ENCODE measurements around the gene DOCK3.
A peak's percentile ranks its signal among the peaks of the same experiment; 100 is the strongest.
"Not testable (repeated sequence)": the region's sequence is repeated elsewhere in the genome, so short reads cannot be mapped to it uniquely, and the experiment has no call there.

The DOCK3 gene

DNA sequence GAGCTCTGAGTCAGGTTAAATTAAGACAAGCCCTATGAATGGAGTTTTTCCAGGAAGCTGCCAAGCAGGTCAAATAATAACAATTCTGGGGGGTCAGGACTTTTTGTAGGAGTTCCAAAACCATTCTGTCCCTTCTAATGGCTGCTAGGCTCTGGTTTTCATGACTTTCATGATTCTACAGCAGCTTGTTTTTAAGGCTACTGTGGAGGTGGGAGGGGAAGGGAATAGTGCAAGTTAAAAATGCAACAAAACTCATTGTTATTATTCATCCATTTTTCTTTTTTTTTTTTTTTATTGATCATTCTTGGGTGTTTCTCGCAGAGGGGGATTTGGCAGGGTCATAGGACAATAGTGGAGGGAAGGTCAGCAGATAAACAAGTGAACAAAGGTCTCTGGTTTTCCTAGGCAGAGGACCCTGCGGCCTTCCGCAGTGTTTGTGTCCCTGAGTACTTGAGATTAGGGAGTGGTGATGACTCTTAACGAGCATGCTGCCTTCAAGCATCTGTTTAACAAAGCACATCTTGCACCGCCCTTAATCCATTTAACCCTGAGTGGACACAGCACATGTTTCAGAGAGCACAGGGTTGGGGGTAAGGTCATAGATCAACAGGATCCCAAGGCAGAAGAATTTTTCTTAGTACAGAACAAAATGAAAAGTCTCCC is 633.3 kb downstream of the DOCK3 start:
- DNase-seq (ENCODE audit: low read depth) = not testable (repeated sequence)

DNA sequence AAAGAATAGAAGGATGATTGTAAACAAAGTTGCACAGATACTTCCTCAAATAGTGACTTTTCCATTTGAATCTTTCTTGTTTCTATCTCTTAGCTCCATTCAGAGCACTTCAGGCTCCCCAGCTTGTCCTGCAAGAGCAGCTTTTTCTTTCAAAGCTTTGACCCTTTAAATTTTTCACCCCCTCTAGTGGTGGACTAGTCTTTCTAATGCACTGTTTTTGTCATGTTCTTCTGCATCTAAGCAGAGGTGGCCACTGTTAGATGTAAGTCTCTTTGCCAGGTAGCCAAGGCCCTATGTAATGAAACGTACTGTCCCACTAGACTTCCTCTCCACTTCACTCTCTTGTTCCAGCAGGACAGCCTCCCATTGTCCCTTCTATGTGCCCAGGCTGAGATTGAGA is 636.3 kb downstream of the DOCK3 start:
- no peak for DNase-seq (ENCODE audit: low read depth)

DNA sequence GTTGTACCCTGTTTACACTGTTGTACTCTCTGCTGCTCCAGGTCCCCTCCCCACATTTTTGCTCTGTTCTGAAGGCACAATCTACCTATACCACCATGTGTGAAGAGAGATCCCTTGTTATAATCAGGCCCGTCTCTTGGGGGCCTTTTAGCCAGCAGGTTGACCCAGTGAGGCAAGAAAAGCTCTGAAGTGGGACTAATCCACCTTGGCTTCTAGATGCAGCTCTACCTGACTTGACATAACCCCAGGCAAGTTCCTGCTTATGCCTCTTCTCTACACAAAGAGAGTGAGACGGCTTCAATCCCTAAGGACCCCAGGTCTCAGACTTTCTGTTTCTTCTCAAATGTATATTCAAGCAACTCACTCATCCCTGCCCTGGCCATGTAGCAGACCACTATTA is 653.5 kb downstream of the DOCK3 start:
- DNase-seq (ENCODE audit: low read depth) = no peak

DNA sequence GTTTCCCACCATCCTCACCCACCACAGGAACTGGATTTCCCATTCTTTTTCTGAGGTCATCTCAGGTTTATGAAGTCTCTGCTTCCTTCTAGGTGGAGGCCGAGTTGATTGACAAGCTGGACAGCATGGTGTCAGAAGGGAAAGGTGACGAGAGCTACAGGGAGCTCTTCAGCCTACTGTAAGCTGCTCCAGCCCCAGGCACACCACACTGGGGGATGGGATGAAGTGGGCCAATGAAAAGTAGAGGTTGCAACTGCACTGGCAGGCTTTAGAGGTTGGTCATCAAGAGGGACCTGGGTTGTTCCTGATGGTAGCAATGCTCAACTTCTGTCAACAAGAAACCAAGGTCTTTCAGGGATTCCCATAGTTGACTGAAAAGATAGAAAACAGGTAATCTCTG is 655.3 kb downstream of the DOCK3 start:
- DNase-seq (ENCODE audit: low read depth) = no peak

DNA sequence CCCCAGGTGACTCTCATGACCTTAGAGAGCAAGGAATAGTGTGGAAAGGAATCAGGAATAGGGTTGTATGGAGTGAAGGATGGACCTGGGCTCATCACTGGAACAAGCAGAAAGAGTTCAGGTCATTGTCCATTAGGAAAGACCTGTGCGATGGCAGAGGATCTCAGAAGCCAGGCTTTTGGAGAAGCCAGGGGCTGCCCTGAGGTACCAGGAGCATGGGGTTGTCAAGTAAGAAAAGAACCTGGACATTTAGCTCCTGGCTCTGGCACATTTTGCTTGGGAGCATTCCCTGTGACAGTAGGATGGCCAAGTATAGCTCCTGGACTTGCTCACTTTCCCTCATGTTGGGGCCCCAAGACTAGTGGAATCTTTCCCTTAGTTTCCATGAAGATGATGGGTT is 657.4 kb downstream of the DOCK3 start:
- DNase-seq (ENCODE audit: low read depth) = no peak

DNA sequence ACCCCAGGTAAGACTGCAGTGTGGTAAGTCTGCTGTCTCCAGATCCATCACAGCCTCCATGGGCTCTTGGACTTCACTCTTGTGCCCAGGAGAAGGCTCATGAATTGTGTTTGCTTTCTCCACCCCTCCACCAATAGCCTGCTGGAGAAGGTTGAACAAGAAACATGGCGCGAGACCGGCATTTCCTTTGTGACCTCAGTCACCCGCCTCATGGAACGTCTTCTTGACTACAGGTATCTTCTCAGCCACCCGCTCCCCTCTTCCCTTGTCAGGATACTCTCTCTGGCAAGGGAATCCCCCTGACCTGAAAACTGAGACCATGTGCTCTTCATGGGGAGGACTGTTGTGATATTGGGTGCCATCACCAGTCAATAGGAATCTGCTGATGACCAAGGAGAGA is 658.3 kb downstream of the DOCK3 start:
- no peak for DNase-seq (ENCODE audit: low read depth)

DNA sequence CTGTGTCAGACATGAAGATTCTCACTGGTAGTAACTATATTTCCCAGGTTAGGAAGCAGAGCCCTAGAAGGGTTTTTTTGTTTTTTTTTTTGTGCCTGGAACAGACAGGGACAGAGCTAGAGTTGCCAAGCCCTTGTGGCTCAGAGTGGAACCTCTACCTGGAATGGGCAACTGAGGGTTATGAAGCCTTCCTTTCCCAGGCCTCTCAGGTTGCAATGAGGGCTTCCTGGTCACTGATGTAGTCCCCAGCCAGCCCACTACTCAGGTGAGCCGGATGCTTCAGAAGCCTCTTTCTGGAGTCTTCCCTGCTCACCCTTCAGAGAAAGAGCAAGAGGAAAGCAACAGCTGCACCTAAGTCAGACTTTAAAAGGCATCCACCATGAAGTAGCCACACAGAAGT is 661.5 kb downstream of the DOCK3 start:
- DNase-seq (ENCODE audit: low read depth) = no peak

DNA sequence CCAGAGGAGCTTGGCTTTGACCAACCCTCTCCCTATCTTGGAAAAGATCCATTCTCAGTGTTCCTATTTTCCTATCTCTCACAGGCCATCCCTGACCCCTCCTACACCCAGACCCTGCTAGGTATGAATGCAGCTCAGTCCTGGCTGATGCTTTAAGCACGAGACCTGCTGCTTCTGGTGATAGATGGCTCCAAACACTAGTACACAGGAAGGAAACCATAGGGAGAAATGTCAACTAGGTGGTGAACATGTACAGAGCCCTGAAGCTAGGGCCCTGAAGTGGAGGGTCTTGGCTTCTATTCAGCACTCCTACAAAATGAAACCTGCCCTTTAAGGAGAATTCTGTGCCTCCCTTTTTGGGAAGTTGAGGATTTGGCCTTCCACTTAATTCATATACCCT is 662.9 kb downstream of the DOCK3 start:
- DNase-seq (ENCODE audit: low read depth) = no peak

DNA sequence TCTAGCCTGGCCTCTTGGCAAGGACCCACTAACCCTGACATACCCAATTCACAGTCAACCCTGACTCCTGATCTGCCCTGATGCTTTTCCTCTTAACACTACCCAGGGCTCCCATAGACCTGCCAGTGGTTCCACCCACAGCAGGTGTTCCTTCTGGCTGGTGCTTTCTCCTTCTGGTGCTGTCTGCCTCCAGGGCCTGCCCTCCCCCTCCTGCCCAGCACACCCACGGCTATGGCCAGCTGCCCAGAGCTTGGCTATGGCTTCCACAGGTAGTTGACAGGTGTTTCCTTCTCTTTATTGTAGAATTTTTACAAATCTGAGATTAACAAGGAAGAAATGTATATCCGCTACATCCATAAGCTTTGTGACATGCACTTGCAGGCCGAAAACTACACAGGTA is 663.9 kb downstream of the DOCK3 start:
- no peak for DNase-seq (ENCODE audit: low read depth)

DNA sequence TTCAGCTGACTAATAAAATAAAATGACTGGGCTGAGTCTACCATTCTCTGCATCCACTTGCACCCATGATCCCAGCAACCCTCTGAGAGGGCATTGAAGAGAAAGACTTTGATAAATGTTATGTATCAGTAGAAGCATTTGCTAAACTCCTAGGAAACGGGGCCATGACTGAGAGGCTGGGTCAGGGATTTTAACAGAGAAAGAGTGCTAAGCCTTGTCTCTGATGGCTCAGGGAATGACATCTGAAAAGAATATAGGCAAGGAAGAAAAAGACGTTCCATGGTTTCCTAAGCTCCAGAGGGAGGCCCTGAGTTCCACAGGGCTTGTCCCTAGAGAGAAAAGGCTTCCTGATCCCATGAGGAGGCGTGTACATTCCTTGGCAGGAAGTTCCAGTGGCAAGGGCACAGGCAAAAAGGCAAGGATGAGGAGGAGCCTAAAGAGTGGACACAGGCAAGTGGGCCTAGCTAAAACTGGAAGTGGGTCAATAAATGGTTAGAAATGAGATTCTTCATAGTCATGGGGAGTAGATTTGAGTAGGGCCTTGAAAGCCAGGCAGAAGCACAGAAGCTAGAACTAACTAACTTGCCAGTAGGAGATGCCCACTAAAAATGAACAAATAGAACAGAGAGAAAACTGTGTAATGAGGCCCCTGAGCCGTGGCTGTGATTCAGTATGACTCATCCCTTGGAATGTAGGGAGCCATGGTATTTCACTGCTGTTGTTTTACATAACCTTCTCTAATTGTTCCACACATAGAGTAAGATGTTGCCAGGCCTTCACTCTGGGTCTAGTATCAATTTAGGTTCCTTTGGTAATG is 665.5 kb downstream of the DOCK3 start:
- DNase-seq (ENCODE audit: low read depth) = peak; percentile 95

DNA sequence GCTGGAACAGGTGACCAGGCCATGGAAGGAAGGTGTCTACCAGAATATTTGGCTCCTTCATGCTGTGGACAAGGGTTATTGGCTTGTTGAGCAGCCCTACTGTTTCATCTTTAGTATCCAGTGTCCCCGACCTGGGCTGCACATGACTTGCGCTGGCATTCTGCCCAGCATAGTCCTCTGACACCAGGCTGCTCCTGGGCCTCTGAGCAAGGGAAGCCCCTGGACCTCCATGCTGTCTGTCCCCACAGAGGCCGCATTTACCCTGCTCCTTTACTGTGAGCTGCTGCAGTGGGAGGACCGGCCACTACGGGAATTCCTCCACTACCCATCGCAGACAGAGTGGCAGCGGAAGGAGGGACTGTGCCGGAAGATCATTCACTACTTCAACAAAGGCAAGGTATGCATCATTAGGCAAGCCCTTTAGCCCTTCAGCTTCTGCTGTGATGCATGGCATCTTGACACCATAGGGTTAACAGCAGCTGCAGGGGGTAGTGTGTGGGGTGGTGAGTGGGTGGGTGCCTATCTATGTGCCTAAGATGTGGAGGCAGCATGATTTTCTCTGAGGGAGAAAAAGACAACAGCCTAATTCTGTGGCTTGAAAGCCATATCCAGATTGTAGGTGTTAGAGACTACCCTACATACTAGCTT is 666.4 kb downstream of the DOCK3 start:
- DNase-seq (ENCODE audit: low read depth) = no peak

DNA sequence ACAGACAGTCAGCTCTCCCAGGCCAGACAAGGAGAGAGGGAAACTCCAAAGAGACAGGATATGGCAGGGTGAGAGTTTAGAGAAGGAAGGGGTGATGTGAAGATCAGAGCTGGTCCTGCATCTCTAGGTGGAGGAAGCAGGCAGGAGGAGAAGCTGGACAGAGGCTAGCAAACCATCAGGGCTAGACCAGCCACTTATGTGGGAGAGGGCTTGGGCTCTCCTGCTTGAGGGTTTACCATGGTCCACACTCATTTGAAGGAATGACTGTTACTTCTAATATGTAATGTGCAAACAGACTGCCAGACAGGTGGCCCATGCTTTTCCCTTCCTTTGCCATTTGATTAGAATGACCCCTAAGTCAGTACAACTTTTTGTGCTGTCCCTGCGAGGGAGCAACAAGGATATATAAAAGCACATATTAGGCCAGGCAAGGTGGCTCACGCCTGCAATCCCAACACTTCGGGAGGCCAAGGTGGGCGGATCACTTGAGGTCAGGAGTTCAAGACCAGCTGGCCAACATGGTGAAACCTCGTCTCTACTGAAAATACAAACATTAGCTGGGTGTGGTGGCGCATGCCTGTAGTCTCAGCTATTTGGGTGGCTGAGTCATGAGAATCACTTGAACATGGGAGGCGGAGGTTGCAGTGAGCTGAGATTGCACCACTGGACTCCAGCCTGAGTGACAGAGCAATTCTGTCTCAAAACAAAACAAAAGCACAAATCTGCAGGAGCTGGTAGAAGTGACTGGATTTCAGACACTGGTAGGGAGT is 669.4 kb downstream of the DOCK3 start:
- peak; percentile 47 for DNase-seq (ENCODE audit: low read depth)

DNA sequence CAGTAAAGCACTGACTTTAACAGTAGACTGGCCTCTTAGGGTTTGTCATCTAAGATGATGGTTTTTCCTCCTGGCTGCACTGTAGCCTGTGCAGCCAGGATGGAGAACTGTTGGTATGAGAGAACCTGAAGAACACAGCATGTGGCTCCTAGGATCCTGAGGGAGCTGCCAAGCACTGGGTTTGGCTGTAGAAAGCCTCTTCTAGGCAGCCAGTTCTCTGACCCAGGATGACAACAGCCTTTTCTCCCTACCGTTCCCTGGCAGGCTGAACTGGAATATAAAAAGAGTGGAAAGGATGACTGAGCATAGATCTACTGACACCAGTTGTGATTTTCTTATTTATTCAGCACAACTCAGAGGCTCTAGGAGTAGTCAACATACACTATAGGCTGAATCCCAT is 676.0 kb downstream of the DOCK3 start:
- DNase-seq (ENCODE audit: low read depth) = no peak

DNA sequence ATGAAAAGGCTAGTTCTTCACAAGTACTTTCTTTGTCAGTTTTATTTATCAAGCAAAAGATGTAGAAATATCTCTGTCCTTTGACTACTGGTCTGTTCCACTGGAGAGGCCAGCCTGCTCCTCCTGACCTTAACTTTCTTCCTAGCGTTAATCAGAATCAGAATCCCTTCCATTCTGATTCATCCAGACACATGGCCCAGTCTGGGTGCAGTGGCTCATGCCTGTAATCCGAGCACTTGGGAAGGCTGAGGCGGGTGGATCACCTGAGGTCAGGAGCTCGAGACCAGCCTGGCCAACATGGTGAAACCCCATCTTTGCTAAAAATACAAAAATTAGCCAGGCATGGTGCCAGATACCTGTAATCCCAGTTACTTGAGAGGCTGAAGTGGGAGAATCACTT is 678.4 kb downstream of the DOCK3 start:
- no peak for DNase-seq (ENCODE audit: low read depth)

DNA sequence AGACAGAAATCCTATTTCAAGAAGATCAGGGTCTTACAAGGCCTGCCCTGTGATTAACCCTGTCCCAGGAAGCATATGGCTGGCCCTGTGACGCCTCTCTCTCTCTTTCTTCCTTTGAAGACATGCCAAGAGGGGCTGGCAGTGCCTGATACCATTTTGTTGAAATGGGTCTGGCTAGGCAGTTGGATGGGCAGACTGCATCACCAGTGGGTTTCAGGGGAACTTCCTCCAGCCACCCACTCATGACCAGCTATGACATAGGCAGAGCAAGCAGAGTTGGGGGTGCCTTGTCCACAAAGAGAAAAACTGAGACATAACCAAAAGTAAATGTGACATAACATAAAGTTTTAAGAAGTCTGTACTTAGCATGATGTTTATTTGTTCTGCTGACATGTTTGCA is 679.0 kb downstream of the DOCK3 start:
- DNase-seq (ENCODE audit: low read depth) = no peak

DNA sequence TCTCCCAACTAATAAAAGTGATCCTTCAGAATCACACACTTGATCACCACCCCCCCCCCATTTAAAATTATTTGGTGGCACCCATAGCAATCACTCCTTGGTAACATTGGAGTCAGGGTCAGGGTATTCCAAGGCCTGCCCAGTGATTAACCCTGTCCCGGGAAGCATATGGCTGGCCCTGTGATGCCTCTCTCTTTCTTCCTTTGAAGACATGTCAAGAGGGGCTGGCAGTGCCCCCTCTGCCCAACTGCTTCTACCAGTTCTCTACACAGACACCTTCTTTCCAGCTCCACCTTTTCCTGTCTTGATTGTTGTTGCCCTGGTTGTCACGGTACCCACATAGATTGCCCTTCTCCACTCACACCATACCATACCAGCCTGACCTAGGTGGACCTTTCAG is 679.4 kb downstream of the DOCK3 start:
- DNase-seq (ENCODE audit: low read depth) = no peak

DNA sequence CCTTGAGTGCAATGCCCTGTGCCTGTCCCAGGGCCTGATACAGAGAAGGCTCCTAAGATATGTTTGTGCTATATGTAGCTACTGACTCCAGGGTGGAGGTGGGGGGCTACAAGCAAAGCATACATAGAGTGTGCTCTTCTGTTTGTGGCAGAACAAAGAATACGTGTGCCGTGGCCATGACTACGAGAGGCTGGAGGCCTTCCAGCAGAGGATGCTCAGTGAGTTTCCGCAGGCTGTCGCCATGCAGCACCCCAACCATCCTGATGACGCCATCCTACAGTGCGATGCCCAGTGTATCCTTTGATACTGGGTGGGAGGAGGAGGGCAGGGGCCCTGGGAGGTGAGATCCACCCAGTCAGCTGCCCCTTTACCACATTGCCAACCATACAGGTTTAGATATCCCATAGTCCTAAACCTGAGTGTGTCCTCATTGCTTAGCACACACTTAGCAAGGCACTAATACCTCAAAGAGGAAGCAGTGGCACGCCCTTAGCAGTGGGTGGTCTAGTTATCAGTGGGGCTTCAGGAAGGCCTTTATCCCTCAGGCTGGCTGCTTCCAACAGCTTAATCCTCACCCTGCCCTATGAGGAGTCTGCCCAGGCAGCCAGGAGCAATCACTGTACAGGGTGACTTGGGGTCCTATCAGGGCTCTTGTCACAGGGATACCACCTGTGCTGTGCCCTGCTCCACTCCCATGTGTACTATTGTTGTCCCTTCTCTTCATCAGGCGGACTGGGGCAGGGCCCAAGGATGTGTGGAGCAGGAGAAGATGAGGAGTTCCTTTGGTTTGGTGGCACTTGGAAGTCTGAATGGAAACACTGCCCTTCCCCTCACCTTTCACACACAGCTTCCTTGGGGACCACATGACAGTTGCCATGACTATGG is 680.2 kb downstream of the DOCK3 start:
- no peak for DNase-seq (ENCODE audit: low read depth)

DNA sequence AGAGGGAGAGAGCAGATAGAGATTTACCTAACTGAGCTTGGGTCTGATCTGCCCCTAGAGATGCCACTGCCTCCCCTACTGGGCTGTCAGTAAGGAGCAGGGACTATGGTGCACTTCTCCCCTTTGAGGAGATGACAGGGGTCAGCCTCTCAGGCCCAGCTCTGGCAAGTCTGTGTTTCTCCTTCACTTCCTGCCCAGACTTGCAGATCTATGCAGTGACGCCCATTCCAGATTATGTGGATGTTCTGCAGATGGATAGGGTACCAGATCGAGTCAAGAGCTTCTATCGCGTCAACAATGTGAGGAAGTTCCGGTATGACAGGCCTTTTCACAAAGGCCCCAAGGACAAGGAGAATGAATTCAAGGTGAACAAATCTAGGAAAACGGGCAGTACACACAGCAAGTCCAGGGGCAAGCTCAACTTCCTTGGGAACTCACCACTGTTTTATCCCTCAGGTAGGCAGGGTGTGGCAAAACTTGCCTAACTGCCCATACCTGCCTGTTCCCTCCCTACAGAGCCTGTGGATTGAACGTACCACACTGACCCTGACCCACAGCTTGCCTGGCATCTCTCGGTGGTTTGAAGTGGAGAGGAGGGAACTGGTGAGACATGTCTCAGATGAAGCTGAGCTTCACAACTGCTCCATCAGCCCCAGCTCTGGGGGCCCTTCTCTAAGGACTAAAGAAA is 681.3 kb downstream of the DOCK3 start:
- DNase-seq (ENCODE audit: low read depth) = no peak

DNA sequence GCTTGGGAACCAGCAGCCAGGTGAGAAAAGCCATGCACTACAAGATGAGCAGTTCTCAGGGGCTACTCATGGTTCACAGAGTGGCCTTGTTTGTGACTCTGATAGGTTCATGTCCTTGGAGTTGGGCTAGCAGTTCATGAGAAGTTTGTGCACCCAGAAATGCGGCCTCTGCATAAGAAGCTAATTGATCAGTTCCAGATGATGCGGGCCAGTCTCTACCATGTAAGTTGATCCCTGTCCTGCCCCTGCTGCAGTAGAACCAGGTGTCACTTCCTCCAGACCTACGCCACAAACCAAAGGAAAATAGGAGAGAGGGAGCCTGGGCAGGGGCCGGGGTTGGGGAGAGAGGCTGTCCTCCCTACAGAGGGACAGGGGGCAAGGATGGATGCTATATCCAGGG is 683.1 kb downstream of the DOCK3 start:
- no peak for DNase-seq (ENCODE audit: low read depth)

DNA sequence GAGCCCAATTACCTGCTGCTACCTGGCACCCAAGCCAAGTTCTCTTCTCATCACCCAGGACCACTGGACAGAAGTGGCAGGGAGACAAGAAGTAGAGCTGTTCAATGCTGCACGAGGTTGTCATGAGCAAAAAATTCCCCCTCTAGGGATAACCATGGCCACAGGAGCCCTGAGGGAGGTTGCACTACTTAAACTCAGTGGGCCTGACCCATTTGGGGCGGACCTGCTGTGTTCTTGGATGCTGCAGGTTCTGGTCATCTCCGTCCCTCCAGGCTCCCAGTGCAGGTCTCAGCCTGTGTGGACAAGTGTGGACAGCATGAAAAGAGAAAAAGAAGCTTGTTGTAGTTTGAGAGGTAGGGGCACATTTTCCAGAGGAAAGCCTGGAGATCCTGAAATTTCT is 684.3 kb downstream of the DOCK3 start:
- no peak for DNase-seq (ENCODE audit: low read depth)

DNA sequence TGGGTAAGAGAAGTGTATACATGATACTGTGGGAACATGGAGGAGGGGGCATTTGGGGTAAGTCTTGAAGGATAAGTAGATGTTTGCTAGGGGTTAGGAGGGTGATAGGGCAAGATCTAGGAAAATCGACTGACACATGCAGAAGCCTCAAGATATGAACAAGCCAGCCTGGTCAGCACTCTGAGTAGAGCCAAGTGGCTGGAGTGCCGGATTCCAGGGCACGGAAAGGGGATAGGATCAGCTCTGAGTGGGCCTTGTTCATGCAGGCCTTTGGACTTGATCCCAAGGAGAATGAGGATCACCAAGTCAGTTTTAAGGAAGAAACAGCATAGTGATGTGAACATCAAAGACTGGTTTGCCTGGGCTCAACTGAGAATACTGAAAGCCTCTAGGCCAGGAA is 686.1 kb downstream of the DOCK3 start:
- no peak for DNase-seq (ENCODE audit: low read depth)
